ENCODE measurements around the gene ZDHHC16. TPM values are rescaled to one million over a fixed set of nuclear protein-coding genes. Genes with fewer than 3 reads are reported as not detected.
A peak's percentile ranks its signal among the peaks of the same experiment; 100 is the strongest.

ZDHHC16 gene
- total and polyA plus RNA-seq, 10 of the 15 experiments (the other 5 are each of a cell fraction or from before 2014, with no cell fraction given) = 16.8 to 63.1 (median 29.8) TPM

- TF ChIP-seq SKIL (IDR thresholded peaks at IDR 0.05; ENCODE audit: low read depth, poor library complexity, severe bottlenecking) (no peak), POLR2A (IDR thresholded peaks at IDR 0.05; ENCODE audit: low read depth, low read length) (peak; percentile 77), SUZ12 (IDR thresholded peaks at IDR 0.05; ENCODE audit: unreplicated experiment) (no peak), ZNF274 (IDR thresholded peaks at IDR 0.05; ENCODE audit: insufficient read depth, insufficient read length) (no peak), ZNF24 (IDR thresholded peaks at IDR 0.05) (no peak), STAT3 (IDR thresholded peaks at IDR 0.05; ENCODE audit: low read depth, low read length) (no peak), NFIC (IDR thresholded peaks at IDR 0.05; ENCODE audit: low read depth, low read length) (no peak), BCLAF1 (IDR thresholded peaks at IDR 0.05) (no peak), SMAD1 (IDR thresholded peaks at IDR 0.05; ENCODE audit: low read depth, partially characterized antibody) (no peak), BRCA1 (IDR thresholded peaks at IDR 0.05; ENCODE audit: low read depth, low read length) (no peak), MYB (IDR thresholded peaks at IDR 0.05; ENCODE audit: borderline replicate concordance, low read depth, low read length) (no peak), BACH1 (IDR thresholded peaks at IDR 0.05; ENCODE audit: borderline replicate concordance) (no peak), USF1 (IDR thresholded peaks at IDR 0.05; ENCODE audit: borderline replicate concordance, extremely low read length, insufficient read depth, low read depth, low read length) (peak; percentile 63), MEF2B (IDR thresholded peaks at IDR 0.05; ENCODE audit: partially characterized antibody, poor library complexity, severe bottlenecking) (no peak), CHD1 (IDR thresholded peaks at IDR 0.05; ENCODE audit: low read depth, low read length) (no peak), SREBF1 (IDR thresholded peaks at IDR 0.05; ENCODE audit: low read length) (no peak), EP300 (IDR thresholded peaks at IDR 0.05; ENCODE audit: borderline replicate concordance in 1 of 2, control insufficient read depth in 1 of 2, low read depth in 2 of 2, low read length in 2 of 2) (no peak), KDM1A (IDR thresholded peaks at IDR 0.05; ENCODE audit: borderline replicate concordance) (no peak), HDAC6 (IDR thresholded peaks at IDR 0.05; ENCODE audit: unreplicated experiment) (no peak), NBN (IDR thresholded peaks at IDR 0.05) (peak; percentile 84; the same call in 1 of the 2 replicates), RAD51 (IDR thresholded peaks at IDR 0.05) (peak; percentile 69; the same call in 1 of the 2 replicates), CBX3 (IDR thresholded peaks at IDR 0.05; ENCODE audit: borderline replicate concordance, low read depth) (no peak), RELB (IDR thresholded peaks at IDR 0.05; ENCODE audit: low read depth) (peak; percentile 63; the same call in 1 of the 2 replicates), DPF2 (IDR thresholded peaks at IDR 0.05) (peak; percentile 23; the same call in 1 of the 2 replicates)
Measured at GRCh38 chr10:97400665-97401454, 45.1 kb upstream of the ZDHHC16 start, which contains the start of gene RRP12 (continued).

All from GM12878 (cell line).